HepG2 (cell line): ENCODE results near the gene FOSB. TPM values are rescaled to one million over a fixed set of nuclear protein-coding genes. Genes with fewer than 3 reads are reported as not detected.
A peak's percentile ranks its signal among the peaks of the same experiment; 100 is the strongest.

ENCODE experiments used
- CBFB ChIP-seq: sonication (generic); formaldehyde crosslinking; IDR thresholded peaks from 2 replicates; pipeline ENCODE4 v1.4.0; 2020; ENCODE audit warnings: missing genetic modification reagents
- EZH2 ChIP-seq: conservative IDR thresholded peaks from 2 replicates; pipeline ENCODE4 v1.6.1; 2012; ENCODE audit warnings: mild to moderate bottlenecking, low read depth, low read length, moderate library complexity
- FOXO1 ChIP-seq: sonication (generic); formaldehyde crosslinking; IDR thresholded peaks from 2 replicates; pipeline ENCODE4 v1.4.0; 2020; ENCODE audit warnings: missing genetic modification reagents
- THYN1 ChIP-seq: sonication (generic); formaldehyde crosslinking; IDR thresholded peaks from 2 replicates; pipeline ENCODE4 v1.8.1; 2023; ENCODE audit warnings: low read depth, mild to moderate bottlenecking, moderate library complexity, missing genetic modification reagents, borderline replicate concordance
- ZFP90 ChIP-seq: sonication (generic); formaldehyde crosslinking; IDR thresholded peaks from 2 replicates; pipeline ENCODE4 v1.8.0; 2022; ENCODE audit warnings: missing genetic modification reagents, mild to moderate bottlenecking, inconsistent platforms, borderline replicate concordance
- ZNF230 ChIP-seq: sonication (generic); formaldehyde crosslinking; IDR thresholded peaks from 2 replicates; pipeline ENCODE4 v1.4.0; 2020; ENCODE audit warnings: mild to moderate bottlenecking, missing genetic modification reagents
- ZNF772 ChIP-seq: sonication (generic); formaldehyde crosslinking; IDR thresholded peaks from 2 replicates; pipeline ENCODE4 v1.5.0; 2020; ENCODE audit warnings: mild to moderate bottlenecking, missing genetic modification reagents
- ZNF883 ChIP-seq: sonication (generic); formaldehyde crosslinking; IDR thresholded peaks from 2 replicates; pipeline ENCODE4 v1.5.1; 2020; ENCODE audit warnings: mild to moderate bottlenecking, missing genetic modification reagents; ENCODE audit errors: not compliant biosample characterization
- ZSCAN31 ChIP-seq: sonication (generic); formaldehyde crosslinking; IDR thresholded peaks from 2 replicates; pipeline ENCODE4 v1.5.0; 2020; ENCODE audit warnings: low read depth, mild to moderate bottlenecking, missing genetic modification reagents
- polyA plus RNA-seq, 8 experiments: library from polyadenylated mRNA; depleted of rRNA in 3 of 8; stranded (reverse) in 7 of 8; unstranded in 1 of 8; fragments of >200 nt; fragmentation: Illumina TruSeq in 4 of 8; extraction: Trizol in 4 of 8; gene quantifications; 2 replicates each; pipeline versions ENCODE4 v1.2.1 to v1.2.3, GENCODE V29; 2011 to 2016; ENCODE audit warnings: low read depth in 4 of 8, missing spikeins in 1 of 8, mixed read lengths in 1 of 8; ENCODE audit not compliant: insufficient read depth in 1 of 8
- total RNA-seq, 5 experiments: library from RNA; depleted of rRNA; stranded (reverse); fragments of >200 nt; fragmentation: Illumina TruSeq; extraction: Trizol; gene quantifications; 2 replicates each; pipeline ENCODE4 v1.2.3, GENCODE V29; 2016; ENCODE audit warnings: low read depth in 1 of 5
- TF ChIP-seq, protein P1 (sequence below): sonication (generic); formaldehyde crosslinking; IDR thresholded peaks from 2 replicates; pipeline ENCODE4 v1.4.0; 2020; ENCODE audit warnings: mild to moderate bottlenecking, missing genetic modification reagents, borderline replicate concordance
- TF ChIP-seq, protein P2 (sequence below): sonication (generic); formaldehyde crosslinking; IDR thresholded peaks from 2 replicates; pipeline ENCODE4 v1.5.1; 2020; ENCODE audit warnings: mild to moderate bottlenecking, missing genetic modification reagents, borderline replicate concordance
- TF ChIP-seq, protein P3 (sequence below): sonication (generic); formaldehyde crosslinking; IDR thresholded peaks from 2 replicates; pipeline ENCODE4 v1.5.1; 2020; ENCODE audit warnings: mild to moderate bottlenecking, moderate library complexity, missing genetic modification reagents
- TF ChIP-seq, protein P4 (sequence below): sonication (generic); formaldehyde crosslinking; IDR thresholded peaks from 2 replicates; pipeline ENCODE4 v1.4.0; 2020; ENCODE audit warnings: mild to moderate bottlenecking, missing genetic modification reagents
- TF ChIP-seq, protein P5 (sequence below): IDR thresholded peaks from 2 replicates; pipeline ENCODE4 v1.6.1; 2012; ENCODE audit warnings: low read depth, low read length, improper control_type of control experiment

FOSB gene
- total and polyA plus RNA-seq, 2 of the 13 experiments (the other 11 are each of a cell fraction or from before 2014, with no cell fraction given): 2.8 to 6.0 TPM

DNA sequence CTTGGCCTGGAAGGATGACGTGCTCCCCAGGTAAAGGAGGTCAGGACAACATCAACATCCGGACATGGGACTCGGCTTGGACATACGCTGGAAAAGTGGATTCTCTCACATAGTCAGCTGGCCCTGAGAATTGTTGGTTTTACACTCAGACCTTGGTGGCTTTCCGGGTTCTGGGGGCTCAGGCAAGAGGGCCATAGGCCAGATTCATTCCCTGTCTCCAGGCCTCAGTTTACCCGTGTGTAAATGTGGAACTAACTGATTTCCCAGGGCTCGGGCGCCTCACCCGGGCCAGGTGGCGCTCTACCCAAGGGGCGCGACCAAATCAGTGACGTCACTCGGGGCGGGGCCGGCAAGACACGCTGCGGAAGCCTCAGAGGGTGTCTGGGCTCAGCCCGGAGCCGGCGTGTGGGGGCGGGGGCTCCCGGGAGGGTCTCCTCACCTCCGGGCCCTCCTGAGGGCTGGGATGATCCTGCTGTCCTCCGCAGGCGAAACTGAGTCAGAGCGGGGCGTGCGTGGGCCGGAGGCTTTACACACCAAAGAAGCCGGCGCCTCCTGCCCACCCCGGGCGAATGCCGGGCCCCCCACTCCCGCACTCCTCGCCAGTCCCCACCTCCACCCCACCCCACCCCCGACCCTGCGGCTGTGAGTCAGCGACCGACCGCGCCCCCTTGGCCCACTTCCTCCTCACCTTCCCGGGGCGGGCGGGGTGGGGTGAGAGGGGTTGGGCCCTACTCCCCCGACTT lies 38.6 kb downstream of the FOSB start (continued):
- TF ChIP-seq, protein P1, sequence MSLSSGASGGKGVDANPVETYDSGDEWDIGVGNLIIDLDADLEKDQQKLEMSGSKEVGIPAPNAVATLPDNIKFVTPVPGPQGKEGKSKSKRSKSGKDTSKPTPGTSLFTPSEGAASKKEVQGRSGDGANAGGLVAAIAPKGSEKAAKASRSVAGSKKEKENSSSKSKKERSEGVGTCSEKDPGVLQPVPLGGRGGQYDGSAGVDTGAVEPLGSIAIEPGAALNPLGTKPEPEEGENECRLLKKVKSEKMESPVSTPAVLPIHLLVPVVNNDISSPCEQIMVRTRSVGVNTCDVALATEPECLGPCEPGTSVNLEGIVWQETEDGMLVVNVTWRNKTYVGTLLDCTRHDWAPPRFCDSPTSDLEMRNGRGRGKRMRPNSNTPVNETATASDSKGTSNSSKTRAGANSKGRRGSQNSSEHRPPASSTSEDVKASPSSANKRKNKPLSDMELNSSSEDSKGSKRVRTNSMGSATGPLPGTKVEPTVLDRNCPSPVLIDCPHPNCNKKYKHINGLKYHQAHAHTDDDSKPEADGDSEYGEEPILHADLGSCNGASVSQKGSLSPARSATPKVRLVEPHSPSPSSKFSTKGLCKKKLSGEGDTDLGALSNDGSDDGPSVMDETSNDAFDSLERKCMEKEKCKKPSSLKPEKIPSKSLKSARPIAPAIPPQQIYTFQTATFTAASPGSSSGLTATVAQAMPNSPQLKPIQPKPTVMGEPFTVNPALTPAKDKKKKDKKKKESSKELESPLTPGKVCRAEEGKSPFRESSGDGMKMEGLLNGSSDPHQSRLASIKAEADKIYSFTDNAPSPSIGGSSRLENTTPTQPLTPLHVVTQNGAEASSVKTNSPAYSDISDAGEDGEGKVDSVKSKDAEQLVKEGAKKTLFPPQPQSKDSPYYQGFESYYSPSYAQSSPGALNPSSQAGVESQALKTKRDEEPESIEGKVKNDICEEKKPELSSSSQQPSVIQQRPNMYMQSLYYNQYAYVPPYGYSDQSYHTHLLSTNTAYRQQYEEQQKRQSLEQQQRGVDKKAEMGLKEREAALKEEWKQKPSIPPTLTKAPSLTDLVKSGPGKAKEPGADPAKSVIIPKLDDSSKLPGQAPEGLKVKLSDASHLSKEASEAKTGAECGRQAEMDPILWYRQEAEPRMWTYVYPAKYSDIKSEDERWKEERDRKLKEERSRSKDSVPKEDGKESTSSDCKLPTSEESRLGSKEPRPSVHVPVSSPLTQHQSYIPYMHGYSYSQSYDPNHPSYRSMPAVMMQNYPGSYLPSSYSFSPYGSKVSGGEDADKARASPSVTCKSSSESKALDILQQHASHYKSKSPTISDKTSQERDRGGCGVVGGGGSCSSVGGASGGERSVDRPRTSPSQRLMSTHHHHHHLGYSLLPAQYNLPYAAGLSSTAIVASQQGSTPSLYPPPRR (CRISPR knock-in tag): no peak
- TF ChIP-seq, protein P2, sequence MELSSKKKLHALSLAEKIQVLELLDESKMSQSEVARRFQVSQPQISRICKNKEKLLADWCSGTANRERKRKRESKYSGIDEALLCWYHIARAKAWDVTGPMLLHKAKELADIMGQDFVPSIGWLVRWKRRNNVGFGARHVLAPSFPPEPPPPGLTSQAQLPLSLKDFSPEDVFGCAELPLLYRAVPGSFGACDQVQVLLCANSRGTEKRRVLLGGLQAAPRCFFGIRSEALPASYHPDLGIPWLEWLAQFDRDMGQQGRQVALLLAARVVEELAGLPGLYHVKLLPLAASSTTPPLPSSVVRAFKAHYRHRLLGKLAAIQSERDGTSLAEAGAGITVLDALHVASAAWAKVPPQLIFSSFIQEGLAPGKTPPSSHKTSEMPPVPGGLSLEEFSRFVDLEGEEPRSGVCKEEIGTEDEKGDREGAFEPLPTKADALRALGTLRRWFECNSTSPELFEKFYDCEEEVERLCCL (CRISPR knock-in tag): no peak
- 0 out of 2 replicates have a peak, but pooled peaks have one; percentile 29 for TF ChIP-seq ZSCAN31 (CRISPR knock-in tag)
- TF ChIP-seq, protein P3, sequence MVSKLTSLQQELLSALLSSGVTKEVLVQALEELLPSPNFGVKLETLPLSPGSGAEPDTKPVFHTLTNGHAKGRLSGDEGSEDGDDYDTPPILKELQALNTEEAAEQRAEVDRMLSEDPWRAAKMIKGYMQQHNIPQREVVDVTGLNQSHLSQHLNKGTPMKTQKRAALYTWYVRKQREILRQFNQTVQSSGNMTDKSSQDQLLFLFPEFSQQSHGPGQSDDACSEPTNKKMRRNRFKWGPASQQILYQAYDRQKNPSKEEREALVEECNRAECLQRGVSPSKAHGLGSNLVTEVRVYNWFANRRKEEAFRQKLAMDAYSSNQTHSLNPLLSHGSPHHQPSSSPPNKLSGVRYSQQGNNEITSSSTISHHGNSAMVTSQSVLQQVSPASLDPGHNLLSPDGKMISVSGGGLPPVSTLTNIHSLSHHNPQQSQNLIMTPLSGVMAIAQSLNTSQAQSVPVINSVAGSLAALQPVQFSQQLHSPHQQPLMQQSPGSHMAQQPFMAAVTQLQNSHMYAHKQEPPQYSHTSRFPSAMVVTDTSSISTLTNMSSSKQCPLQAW (CRISPR knock-in tag): peak; percentile 77
- no peak for TF ChIP-seq EZH2
- peak; percentile 48; the same call in 1 of the 2 replicates for TF ChIP-seq ZNF772 (CRISPR knock-in tag)
- TF ChIP-seq ZNF230 (CRISPR knock-in tag): no peak
- TF ChIP-seq ZFP90 (CRISPR knock-in tag): no peak
- TF ChIP-seq, protein P4, sequence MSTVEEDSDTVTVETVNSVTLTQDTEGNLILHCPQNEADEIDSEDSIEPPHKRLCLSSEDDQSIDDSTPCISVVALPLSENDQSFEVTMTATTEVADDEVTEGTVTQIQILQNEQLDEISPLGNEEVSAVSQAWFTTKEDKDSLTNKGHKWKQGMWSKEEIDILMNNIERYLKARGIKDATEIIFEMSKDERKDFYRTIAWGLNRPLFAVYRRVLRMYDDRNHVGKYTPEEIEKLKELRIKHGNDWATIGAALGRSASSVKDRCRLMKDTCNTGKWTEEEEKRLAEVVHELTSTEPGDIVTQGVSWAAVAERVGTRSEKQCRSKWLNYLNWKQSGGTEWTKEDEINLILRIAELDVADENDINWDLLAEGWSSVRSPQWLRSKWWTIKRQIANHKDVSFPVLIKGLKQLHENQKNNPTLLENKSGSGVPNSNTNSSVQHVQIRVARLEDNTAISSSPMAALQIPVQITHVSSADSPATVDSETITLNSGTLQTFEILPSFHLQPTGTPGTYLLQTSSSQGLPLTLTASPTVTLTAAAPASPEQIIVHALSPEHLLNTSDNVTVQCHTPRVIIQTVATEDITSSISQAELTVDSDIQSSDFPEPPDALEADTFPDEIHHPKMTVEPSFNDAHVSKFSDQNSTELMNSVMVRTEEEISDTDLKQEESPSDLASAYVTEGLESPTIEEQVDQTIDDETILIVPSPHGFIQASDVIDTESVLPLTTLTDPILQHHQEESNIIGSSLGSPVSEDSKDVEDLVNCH (CRISPR knock-in tag): no peak
- no peak for TF ChIP-seq THYN1 (CRISPR knock-in tag)
- no peak; the same call in 1 of the 2 replicates for TF ChIP-seq CBFB (CRISPR knock-in tag)
- TF ChIP-seq FOXO1 (CRISPR knock-in tag): peak; percentile 25; the same call in 1 of the 2 replicates
- TF ChIP-seq ZNF883 (CRISPR knock-in tag): no peak
- TF ChIP-seq, protein P5, sequence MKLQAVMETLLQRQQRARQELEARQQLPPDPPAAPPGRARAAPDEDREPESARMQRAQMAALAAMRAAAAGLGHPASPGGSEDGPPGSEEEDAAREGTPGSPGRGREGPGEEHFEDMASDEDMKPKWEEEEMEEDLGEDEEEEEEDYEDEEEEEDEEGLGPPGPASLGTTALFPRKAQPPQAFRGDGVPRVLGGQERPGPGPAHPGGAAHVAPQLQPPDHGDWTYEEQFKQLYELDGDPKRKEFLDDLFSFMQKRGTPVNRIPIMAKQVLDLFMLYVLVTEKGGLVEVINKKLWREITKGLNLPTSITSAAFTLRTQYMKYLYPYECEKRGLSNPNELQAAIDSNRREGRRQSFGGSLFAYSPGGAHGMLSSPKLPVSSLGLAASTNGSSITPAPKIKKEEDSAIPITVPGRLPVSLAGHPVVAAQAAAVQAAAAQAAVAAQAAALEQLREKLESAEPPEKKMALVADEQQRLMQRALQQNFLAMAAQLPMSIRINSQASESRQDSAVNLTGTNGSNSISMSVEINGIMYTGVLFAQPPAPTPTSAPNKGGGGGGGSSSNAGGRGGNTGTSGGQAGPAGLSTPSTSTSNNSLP: no peak
